ENCODE data around the gene CMTM5.
"Not testable (repeated sequence)": the region's sequence is repeated elsewhere in the genome, so short reads cannot be mapped to it uniquely, and the experiment has no call there.

The CMTM5 gene

DNA sequence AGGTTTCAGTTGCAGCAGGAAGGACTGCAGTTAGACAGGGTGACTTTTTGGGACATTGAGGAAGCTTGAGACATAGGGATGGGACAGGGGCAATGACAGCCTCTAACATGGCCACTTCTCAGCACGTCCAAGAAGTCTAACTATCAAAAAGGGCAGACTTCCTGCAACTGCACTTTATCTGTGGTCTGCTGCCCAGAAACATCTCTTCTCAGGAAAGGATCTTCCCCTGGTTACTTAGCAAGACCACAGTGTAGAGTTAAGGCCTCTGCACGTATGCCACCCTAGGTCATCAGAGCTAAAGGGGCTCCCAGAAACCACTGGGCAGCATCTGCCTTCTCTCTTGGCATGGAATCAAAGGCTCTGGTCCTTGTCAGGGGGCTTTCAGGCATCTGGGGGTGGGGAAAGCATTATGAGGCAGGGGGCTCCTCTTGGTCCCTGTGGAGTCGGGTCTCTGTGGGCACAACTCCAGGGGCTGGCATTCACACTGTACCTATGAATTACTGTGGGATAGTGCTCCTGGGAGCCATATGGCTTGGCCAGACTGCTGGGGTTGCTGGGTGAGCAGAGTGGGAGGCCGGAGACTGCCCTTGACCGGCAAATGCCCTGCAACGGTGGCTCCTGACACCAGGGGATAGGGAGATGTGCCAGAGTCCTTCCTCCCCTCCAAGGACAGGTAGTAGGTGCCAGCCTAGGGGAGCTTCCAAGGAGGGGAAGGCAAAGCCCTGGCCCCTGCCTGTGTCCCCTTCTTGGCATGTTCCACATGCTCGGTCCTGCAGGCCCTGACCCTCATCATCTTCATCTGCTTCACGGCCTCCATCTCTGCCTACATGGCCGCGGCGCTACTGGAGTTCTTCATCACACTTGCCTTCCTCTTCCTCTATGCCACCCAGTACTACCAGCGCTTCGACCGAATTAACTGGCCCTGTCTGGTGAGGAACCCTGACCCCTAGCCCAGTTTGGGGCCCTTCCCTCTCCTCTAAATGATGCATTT lies 1.0 kb downstream of the CMTM5 start:
- no peaks in the 10 kb centered on the region for H3K9me3 Mint-ChIP-seq
- no peaks in the 10 kb centered on the region for H3K36me3 Mint-ChIP-seq (ENCODE audit: insufficient read depth)
- H3K4me3 Mint-ChIP-seq, result no peak overlapping the region
- DNase-seq (no peak), ATAC-seq (replicated peaks) (no peak)
- no peaks in the 10 kb centered on the region for H3K4me1 Mint-ChIP-seq (ENCODE audit: low read depth in 2 of 2)
- peak overlapping the region in 1 of 2 donors; percentile 54 for H3K27ac Mint-ChIP-seq
- H3K27me3 Mint-ChIP-seq, result peaks cover 20 to 60% of the 10 kb centered on the region in 2 donors

GRCh38 chr14:23378612-23379220 lies 1.9 kb downstream of the CMTM5 start:
- ATAC-seq (replicated peaks) (no peak), DNase-seq (no peak)
- Mint-ChIP-seq H3K27ac (no peak overlapping the region), H3K4me3 (no peak overlapping the region), H3K4me1 (ENCODE audit: low read depth in 2 of 2) (no peaks in the 10 kb centered on the region), H3K36me3 (ENCODE audit: insufficient read depth) (no peaks in the 10 kb centered on the region), H3K27me3 (peaks cover 21 to 66% of the 10 kb centered on the region in 2 donors), H3K9me3 (no peaks in the 10 kb centered on the region)

GRCh38 chr14:23379366-23380196 lies 2.7 kb downstream of the CMTM5 start:
- ATAC-seq (replicated peaks), result peak; percentile 82
- Mint-ChIP-seq H3K4me1 (ENCODE audit: low read depth in 2 of 2) (no peaks in the 10 kb centered on the region), H3K9me3 (no peaks in the 10 kb centered on the region), H3K27me3 (peaks cover 26 to 66% of the 10 kb centered on the region in 2 donors), H3K36me3 (ENCODE audit: insufficient read depth) (no peaks in the 10 kb centered on the region), H3K4me3 (no peak overlapping the region), H3K27ac (no peak overlapping the region)
- DNase-seq, result peak; percentile 56 to 62 (median 59)

GRCh38 chr14:23380197-23380914 lies 3.5 kb downstream of the CMTM5 start:
- peaks cover 32 to 66% of the 10 kb centered on the region in 2 donors for H3K27me3 Mint-ChIP-seq
- H3K27ac Mint-ChIP-seq, result no peak overlapping the region
- ATAC-seq (replicated peaks) (no peak), DNase-seq (no peak)
- H3K36me3 Mint-ChIP-seq (ENCODE audit: insufficient read depth), result no peaks in the 10 kb centered on the region
- H3K9me3 Mint-ChIP-seq, result no peaks in the 10 kb centered on the region
- H3K4me1 Mint-ChIP-seq (ENCODE audit: low read depth in 2 of 2), result no peaks in the 10 kb centered on the region
- H3K4me3 Mint-ChIP-seq, result no peak overlapping the region

- Mint-ChIP-seq H3K4me1 (ENCODE audit: low read depth in 2 of 2) (no peaks in the 10 kb centered on the region), H3K4me3 (no peak overlapping the region), H3K36me3 (ENCODE audit: insufficient read depth) (no peaks in the 10 kb centered on the region), H3K27ac (no peak overlapping the region), H3K27me3 (peaks cover 34 to 66% of the 10 kb centered on the region in 2 donors), H3K9me3 (no peaks in the 10 kb centered on the region)
- no peak for ATAC-seq (replicated peaks)
- DNase-seq, result no peak
Measured at GRCh38 chr14:23380976-23381375, 4.1 kb downstream of the CMTM5 start.

DNA sequence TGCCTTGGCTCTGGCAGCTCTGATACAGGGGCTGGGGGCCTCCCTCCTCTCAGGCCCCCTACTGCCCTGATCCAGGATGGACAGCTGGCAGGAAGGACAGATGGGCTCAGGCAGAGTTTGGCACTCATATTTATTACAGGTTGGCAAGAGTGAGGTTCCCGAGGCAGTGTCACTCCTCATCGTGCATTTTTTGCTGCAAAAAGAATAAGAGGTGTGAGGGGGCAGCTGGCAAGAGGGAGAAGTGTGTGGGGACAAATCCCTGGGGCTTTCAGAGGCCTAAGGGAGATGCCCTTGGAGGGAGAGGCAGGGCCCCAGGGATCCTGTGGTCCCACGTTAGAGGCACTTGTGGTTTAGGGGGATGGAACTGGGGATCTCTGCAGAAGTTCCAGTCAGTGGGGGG lies 5.0 kb downstream of the CMTM5 start:
- no peaks in the 10 kb centered on the region for H3K9me3 Mint-ChIP-seq
- no peaks in the 10 kb centered on the region for H3K36me3 Mint-ChIP-seq (ENCODE audit: insufficient read depth)
- ATAC-seq (replicated peaks) (no peak), DNase-seq (no peak)
- H3K27me3 Mint-ChIP-seq, result peaks cover 36 to 64% of the 10 kb centered on the region in 2 donors
- H3K27ac Mint-ChIP-seq, result no peak overlapping the region
- H3K4me1 Mint-ChIP-seq (ENCODE audit: low read depth in 2 of 2), result no peaks in the 10 kb centered on the region
- H3K4me3 Mint-ChIP-seq, result no peak overlapping the region

- no peaks in the 10 kb centered on the region for H3K9me3 Mint-ChIP-seq
- no peak for ATAC-seq (replicated peaks)
- peaks cover 36 to 62% of the 10 kb centered on the region in 2 donors for H3K27me3 Mint-ChIP-seq
- no peaks in the 10 kb centered on the region for H3K4me1 Mint-ChIP-seq (ENCODE audit: low read depth in 2 of 2)
- H3K36me3 Mint-ChIP-seq (ENCODE audit: insufficient read depth), result no peaks in the 10 kb centered on the region
- H3K27ac Mint-ChIP-seq, result no peak overlapping the region
- no peak for DNase-seq
- no peak overlapping the region for H3K4me3 Mint-ChIP-seq
Measured at GRCh38 chr14:23382276-23382675, 5.4 kb downstream of the CMTM5 start.

GRCh38 chr14:23382731-23383440 lies 6.0 kb downstream of the CMTM5 start:
- ATAC-seq (replicated peaks) (no peak), DNase-seq (no peak)
- H3K9me3 Mint-ChIP-seq, result no peaks in the 10 kb centered on the region
- no peaks in the 10 kb centered on the region for H3K4me1 Mint-ChIP-seq (ENCODE audit: low read depth in 2 of 2)
- no peaks in the 10 kb centered on the region for H3K36me3 Mint-ChIP-seq (ENCODE audit: insufficient read depth)
- H3K27ac Mint-ChIP-seq, result no peak overlapping the region
- H3K4me3 Mint-ChIP-seq, result no peak overlapping the region
- peaks cover 39 to 62% of the 10 kb centered on the region in 2 donors for H3K27me3 Mint-ChIP-seq

GRCh38 chr14:23384364-23385080 lies 7.7 kb downstream of the CMTM5 start:
- Mint-ChIP-seq H3K27ac (no peak overlapping the region), H3K4me1 (ENCODE audit: low read depth in 2 of 2) (no peaks in the 10 kb centered on the region), H3K36me3 (ENCODE audit: insufficient read depth) (peaks cover under 1% of the 10 kb centered on the region), H3K4me3 (no peak overlapping the region), H3K27me3 (peaks cover 56 to 64% of the 10 kb centered on the region in 2 donors), H3K9me3 (no peaks in the 10 kb centered on the region)
- no peak for ATAC-seq (replicated peaks)
- DNase-seq, result no peak

DNA sequence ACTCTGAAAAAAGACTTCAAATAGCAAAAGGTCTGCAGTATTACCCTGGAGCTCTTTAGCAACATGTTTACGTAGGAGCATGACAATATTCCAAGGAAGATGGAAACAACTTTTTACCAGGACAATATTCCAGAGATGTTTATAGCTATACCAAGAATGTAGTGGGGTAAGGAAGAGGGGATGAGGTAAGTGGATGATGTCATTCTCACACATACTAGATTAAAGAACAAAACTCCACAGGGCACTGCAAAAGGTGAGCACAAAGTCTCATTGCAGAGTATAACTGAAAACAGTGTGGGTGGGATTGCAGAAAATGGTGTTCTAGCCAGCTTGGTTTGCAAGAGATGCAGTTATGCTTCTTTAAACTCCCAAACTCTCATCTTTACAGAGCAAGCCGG lies 8.4 kb downstream of the CMTM5 start:
- H3K27ac Mint-ChIP-seq, result no peak overlapping the region
- no peak overlapping the region for H3K4me3 Mint-ChIP-seq
- H3K9me3 Mint-ChIP-seq, result no peaks in the 10 kb centered on the region
- DNase-seq (no peak), ATAC-seq (replicated peaks) (no peak)
- H3K27me3 Mint-ChIP-seq, result peaks cover 61 to 64% of the 10 kb centered on the region in 2 donors
- peaks cover 2% of the 10 kb centered on the region for H3K36me3 Mint-ChIP-seq (ENCODE audit: insufficient read depth)
- H3K4me1 Mint-ChIP-seq (ENCODE audit: low read depth in 2 of 2), result no peaks in the 10 kb centered on the region

DNA sequence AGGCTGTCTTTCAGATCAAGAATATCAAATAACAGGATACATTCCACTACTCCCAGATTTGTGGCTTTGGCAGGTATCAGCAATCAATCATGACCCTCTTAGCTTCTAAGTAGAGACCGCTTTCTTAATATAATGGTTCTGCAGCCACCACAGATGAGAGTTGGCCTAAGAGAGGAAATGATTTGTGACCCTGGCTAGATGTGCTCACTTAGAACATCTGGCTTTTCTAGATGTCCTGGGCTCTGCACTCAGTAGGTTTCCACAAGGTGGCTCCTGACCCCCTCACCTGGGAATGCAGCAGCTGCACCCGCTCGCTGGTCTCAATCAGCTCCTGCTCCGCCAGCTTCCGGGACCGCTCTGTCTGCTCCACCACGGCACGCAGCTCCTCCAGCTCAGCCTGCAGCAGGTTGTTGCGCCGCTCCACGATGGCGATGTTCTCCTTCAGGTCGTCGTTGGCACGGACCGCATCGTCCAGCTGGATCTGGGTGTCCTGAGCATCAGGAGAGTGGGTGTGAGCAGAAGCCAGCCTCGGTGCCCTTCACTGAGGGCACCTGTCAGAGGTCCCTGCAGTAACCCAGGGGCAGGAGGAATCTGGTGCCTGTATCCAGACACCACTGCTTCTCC lies 8.9 kb downstream of the CMTM5 start:
- H3K27ac Mint-ChIP-seq, result no peak overlapping the region
- no peak overlapping the region for H3K4me3 Mint-ChIP-seq
- DNase-seq, result no peak
- no peaks in the 10 kb centered on the region for H3K4me1 Mint-ChIP-seq (ENCODE audit: low read depth in 2 of 2)
- no peaks in the 10 kb centered on the region for H3K9me3 Mint-ChIP-seq
- no peak for ATAC-seq (replicated peaks)
- peaks cover 2% of the 10 kb centered on the region for H3K36me3 Mint-ChIP-seq (ENCODE audit: insufficient read depth)
- H3K27me3 Mint-ChIP-seq, result peaks cover 58 to 64% of the 10 kb centered on the region in 2 donors

DNA sequence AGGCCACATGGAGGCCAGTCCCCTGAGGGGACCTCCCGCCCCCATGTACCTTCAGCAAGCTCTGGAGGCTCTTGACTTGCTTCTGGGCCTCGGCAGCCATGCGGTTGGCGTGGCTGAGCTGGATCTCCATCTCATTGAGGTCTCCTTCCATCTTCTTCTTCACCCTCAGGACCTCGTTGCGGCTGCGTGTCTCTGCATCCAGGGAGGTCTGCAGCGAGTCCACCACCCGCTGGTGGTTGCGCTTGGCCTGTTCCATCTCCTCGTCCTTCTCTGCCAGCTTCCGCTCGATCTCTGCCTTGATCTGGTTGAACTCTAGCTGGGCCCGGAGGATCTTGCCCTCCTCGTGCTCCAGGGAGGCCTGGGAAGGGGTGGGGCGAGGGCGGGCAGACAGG lies 9.4 kb downstream of the CMTM5 start:
- not testable (repeated sequence) for DNase-seq; H3K9me3 Mint-ChIP-seq; ATAC-seq (replicated peaks); H3K4me1 Mint-ChIP-seq (ENCODE audit: low read depth in 2 of 2); H3K36me3 Mint-ChIP-seq (ENCODE audit: insufficient read depth); H3K27ac Mint-ChIP-seq; H3K4me3 Mint-ChIP-seq
- peaks cover 54 to 64% of the 10 kb centered on the region in 2 donors for H3K27me3 Mint-ChIP-seq
